NCI-H524 treated with DMSO at 0.1 percent for 48 hours (cell line): ENCODE results near the gene KLHL11.

Experiments
- DNase-seq: peaks from one replicate; lab custom pipeline; 2025; lab: John Stamatoyannopoulos, UW

KLHL11 gene

DNA sequence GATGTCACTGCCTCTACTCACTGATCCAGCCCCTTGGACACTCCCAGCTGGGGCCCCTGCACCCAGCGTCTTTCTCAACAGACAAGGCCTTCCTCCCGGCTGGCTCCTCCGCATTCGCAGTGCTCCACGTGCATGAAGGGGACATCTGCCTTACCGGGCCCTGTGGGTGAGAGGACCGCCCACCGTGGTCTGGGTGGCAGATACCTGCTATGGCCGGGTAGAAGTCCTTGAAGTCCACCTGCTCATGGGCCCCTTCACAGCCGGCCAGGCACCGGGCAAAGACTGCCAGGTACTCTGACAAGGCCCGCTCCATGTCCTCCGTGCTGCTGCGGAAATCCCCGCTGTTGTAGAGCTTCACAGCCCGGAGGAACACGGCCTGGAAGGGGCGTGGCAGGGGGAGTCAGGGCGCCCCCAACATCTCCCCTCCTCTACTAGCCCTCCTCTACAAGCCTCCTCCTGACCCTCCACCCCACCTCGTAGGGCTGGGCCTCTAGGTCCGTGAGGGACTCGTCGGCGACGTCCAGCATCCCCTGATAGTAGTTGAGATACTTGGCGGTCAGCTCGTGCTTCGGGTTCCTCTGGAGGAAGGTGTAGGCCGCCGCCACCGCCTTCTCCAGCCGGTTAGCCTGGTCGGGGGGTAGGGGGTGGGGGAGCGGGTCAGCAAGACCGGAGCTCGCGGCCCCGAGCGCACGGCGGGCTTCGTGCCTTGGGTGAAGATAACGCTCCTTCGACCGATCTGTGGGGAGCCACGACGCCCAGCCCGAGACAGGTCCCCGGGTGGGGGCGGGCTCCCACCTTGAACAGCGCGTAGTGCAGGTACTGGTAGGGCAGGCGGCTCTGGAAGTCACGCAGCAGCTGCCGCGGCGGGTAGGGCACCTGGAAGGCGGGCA, 54.3 kb downstream of the KLHL11 start:
- no peak for DNase-seq

GRCh38 chr17:41806685-41807445, 58.4 kb downstream of the KLHL11 start:
- DNase-seq: no peak
